NB4 (cell line): ENCODE data around the gene SAE1.

Source experiments
- CTCF ChIP-seq: IDR thresholded peaks from one replicate; pipeline ENCODE4 v1.5.1; 2012; ENCODE audit warnings: low read depth, low read length
- POLR2A ChIP-seq: IDR thresholded peaks from 2 replicates; pipeline ENCODE4 v1.6.1; 2011; ENCODE audit warnings: mild to moderate bottlenecking; ENCODE audit not compliant: insufficient read length; ENCODE audit errors: extremely low read depth
- TF ChIP-seq, protein P1 (sequence below): IDR thresholded peaks from 2 replicates; pipeline ENCODE4 v1.6.1; 2011; ENCODE audit warnings: low read depth, low read length

DNA sequence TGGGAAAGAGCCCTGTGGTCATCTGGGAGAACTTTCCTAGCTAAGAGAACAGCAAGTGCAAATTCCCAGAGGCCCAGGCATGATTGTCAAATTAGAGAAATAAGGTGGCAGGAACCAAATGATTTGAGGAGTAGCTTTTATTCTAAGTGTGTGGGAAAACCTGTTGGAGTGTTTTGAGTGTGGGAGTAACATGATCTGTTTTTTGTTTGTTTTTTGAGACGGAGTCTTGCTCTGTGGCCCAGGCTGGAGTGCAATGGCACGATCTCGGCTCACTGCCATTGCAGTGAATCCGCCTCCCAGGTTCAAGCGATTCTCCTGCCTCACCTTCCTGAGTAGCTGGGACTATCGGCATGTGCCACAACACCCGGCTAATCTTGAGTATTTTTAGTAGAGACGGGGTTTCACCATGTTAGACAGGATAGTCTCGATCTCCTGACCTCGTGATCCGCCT, 2.4 kb downstream of the SAE1 start:
- TF ChIP-seq CTCF (no peak), POLR2A (no peak)
- TF ChIP-seq, protein P1, sequence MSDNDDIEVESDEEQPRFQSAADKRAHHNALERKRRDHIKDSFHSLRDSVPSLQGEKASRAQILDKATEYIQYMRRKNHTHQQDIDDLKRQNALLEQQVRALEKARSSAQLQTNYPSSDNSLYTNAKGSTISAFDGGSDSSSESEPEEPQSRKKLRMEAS = no peak
